Kidney tubule cell (primary cell): ENCODE measurements around the gene PPHLN1.

Experiments used
- DNase-seq: peaks from one replicate; pipeline ENCODE4 v3.0.0-alpha.2; 2018; ENCODE audit warnings: low spot score

Gene PPHLN1, protein sequence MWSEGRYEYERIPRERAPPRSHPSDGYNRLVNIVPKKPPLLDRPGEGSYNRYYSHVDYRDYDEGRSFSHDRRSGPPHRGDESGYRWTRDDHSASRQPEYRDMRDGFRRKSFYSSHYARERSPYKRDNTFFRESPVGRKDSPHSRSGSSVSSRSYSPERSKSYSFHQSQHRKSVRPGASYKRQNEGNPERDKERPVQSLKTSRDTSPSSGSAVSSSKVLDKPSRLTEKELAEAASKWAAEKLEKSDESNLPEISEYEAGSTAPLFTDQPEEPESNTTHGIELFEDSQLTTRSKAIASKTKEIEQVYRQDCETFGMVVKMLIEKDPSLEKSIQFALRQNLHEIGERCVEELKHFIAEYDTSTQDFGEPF

DNA sequence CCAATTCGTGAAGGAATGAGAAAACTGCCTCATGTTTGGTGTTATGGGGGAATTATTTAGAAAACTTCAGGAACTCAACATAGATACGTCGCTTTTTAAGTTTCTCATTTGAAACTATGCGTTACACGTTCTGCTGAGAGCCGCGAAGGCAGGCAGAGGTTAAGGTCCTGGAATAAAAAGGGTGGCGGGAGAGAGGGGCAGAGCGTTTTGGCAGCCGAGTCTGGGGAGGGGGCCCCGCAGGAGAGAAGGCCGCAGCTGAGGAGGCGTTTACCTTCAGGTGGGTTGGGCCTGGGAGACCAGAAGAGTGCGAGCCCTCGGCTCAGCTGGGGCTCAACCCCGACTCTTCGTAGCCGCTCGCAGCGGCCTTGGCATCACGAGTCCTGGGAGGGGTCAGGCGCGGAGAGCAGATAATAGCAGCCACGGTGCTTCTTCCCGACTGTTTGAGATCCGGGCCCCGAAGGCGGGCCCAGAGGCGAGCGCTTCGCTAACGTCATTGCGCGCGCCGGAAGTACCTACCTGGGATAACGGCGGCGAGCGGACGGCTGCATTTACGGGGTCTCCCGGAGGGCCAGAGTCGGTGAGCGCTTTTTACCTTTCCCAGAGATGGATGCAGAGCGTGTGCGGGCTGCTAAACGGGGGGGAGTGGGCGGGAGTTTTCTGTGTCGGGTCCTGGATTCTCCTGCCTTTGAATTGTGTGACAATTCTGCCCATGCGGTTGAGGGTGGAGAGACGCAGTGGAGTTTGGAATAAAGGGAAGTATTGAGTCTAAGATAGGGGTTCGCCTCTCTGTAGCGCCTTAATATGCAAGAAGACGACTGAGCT is at the start of gene PPHLN1, which contains the start of gene ZCRB1:
PPHLN1 (plus strand) TSS at position 515 of the 822 bp plus-strand sequence. CDS start 9,736 bp downstream, outside the sequence.
ZCRB1 (minus strand) TSS at position 442 of the 822 bp plus-strand sequence. CDS start 1,992 bp downstream, outside the sequence.
- peak; percentile 84 for DNase-seq

GRCh38 chr12:42277396-42278127 is 48.4 kb upstream of the PPHLN1 start:
- no peak for DNase-seq

DNA sequence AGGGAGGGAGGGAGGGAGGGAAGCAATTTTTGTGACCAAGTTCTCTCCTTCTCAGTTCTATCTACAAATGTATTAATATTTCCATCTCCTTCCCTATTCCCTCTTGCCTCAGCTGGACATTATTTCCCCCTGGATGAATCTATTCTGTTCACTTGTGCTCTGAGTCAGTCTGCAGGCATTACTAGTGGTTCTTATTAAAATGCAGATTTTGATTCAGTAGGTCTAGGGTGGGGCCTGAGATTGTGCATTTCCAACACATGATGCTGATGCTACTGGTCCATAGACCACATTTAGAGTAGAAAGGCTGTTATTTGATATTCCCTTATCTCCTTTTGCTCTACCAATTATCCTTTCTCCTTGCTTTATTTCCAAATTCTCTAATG is 47.8 kb upstream of the PPHLN1 start:
- no peak for DNase-seq

DNA sequence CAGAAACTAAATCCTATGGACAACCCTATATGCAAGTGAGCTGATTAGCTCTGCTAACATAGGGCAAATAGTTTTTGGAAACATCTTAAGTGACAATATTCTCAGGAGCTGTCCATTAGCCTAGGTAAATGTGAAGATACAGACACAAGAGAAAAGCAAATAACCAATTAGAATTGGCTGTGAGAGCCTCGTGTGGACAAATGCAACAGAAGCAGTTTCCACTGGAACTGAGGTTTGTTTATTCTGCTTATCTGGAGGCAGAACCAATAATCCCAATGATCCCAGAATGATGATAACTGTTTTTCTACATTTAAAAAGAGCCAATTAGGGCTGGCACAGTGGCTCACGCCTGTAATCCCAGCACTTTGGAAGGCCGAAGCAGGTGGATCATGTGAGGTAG is 44.7 kb upstream of the PPHLN1 start:
- DNase-seq, result no peak

DNA sequence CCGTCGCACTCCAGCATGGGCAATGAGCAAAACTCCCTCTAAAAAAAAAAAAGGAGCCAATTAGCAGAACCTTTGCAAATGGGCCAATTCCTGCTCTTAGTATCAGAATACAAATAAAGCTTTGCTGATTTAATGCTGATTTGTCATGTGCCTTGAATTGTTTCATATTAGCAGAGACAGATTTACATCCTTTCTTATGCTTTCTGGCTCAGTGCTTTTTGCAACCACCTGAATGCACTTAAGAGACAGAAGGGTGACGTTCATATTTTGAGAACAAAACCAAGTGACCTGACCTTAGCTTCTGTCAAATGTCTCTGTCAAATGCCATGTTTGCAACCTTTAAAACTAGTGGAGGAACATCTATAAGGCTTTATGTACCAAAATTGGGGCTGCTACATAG is 44.1 kb upstream of the PPHLN1 start:
- no peak for DNase-seq

DNA sequence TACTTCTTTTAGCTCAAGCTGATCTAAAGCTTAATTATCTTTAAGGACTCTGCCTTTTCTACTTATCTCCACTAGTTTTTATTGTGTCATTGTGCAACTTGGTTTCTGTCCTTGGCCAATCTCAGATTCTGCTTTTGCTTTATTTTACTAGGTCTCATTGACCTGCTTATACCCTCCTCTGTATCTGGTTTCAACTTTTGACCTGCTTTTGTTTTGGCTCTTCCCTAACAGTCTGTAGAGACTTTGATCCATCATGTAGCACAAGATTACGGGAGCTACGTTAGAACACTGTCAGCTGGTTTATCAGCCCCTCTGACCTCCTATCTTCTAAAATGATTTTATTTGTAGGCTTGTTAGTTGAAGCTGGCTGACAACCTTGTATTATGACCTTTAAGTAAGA is 43.7 kb upstream of the PPHLN1 start:
- no peak for DNase-seq

DNA sequence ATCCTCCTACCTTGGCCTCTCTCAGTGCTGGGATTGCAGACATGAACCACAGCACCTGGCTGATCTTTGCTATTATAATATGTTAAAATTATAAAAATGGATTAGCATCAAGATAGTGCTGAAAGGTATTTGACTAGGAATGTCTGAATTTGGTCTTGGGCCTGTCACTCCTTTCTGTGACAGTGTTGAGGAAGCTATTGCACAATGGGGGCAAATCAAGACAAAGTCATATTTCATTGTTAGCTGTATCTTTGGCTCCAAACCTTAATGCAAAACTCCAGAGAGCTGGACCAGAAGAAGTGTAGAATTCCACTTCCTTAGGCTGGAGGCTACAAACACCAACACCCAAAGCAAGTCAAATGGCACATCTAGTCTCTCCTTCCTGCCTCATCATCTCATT is 42.2 kb upstream of the PPHLN1 start:
- DNase-seq, result no peak

- DNase-seq, result no peak
These were observed 41.8 kb upstream of the PPHLN1 start for GRCh38 chr12:42284157-42284556.

DNA sequence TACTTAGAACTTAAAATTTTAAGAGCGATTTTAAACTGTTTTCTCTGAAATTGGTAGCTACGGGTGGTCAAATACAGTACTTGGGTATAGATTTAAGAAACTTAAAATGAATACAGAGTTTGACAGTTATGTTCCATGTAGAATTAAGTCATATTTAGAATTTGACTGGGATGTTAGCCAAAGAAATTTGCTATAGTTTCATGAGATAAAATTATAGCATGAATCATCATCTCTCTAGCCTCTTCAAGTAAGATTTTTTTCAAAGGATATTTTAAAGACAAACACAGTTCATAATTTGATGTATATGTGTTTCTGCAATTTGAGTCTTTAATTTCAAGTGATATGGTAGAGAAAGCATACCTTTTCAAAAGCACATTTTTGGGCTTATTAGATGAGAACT is 41.1 kb upstream of the PPHLN1 start:
- DNase-seq, result no peak

DNA sequence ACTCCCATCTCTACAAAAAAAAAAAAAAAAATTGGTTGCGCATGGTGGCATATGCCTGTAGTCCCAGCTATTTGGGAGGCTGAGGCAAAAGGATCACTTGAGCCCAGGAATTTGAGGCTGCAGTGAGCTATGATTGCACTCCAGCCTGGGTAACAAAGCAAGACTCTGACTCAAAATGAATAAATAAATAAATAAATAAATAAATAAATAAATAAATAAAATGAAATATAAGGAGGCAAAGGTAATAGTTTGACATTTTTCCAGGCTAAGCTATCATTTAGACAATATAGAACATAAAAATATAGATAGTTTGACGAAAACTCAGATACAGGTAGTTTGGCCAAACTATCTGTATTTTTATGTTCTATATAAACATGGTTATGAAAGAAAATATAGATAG is 40.5 kb upstream of the PPHLN1 start:
- no peak for DNase-seq

DNA sequence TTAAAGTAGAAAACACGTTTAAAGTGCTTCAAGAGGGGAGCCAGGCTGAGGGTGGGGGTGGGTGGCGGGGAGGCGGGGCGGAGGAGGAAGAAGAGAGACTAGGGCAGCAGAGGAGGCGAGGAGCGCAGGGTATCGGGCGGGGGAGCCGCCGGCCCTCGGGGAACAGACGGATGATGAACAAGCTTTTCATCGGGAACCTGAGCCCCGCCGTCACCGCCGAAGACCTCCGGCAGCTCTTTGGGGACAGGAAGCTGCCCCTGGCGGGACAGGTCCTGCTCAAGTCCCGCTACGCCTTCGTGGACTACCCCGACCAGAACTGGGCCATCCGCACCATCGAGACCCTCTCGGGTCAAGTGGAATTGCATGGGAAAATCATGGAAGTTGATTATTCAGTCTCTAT is 39.2 kb upstream of the PPHLN1 start:
- no peak for DNase-seq

GRCh38 chr12:42288544-42288943 is 37.4 kb upstream of the PPHLN1 start:
- DNase-seq, result no peak

DNA sequence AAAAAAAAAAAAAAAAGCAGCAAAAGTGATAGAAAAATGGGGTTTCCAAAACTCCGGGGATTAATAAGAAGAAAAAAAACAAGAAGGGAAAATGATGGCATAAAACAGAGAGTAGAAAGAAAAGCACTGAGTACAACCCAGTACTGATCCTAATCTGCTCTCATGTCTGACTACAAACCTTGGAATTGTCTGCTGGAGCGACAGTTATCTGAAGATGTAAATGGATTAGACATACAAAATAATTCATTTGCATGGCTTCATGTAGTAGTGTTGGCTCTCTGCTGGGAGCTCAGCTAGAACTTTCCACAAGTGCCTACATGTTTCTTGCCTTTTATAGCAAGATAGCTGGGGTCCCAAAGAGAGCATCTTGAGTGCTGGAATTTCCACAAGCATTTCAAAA is 34.3 kb upstream of the PPHLN1 start:
- no peak for DNase-seq

DNA sequence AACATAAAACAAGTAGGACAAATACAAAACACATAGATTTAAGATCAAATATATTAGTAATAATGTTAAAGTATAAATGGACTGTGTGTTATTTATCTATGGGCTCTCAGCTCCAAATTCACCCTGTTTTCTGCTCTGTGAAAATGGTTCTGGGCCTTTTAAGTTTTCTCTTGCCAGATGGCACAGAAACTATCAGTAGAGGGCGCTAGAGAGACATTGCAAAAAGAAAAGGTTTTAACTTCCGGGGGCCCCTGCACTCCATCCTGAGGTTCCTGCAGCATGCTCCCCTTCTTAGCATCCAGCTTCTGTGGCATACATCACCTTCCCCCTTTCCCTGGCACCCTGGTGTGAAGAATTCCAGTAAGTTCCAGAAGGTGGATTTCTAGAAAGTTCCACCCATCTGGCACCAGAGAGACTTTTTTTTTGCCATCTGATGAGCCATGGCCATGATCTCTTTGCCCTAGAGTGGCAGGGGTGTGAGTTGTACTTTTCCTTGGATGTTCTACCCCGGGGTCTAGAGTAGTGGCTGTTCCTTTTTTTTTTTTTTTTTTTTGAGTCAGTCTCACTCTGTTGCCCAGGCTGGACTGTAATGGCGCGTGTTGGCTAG is 29.4 kb upstream of the PPHLN1 start:
- DNase-seq, result peak; percentile 32

DNA sequence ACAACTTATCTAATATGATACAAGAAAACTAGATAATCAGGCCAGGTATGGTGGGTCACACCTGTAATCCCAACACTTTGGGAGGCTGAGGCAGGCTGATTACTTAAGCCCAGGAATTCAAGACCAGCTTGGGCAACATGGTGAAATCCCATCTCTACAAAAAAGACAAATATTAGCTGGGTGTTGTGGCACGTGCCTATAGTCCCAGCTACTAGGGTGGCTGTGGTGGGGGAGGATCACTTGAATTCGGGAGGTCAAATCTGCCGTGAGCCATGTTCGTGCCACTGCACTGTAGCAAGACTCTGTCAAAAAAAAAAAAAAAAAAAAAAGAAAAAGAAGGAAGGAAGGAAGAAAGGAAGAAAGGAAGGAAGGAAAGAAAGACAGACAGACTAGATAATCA is 27.1 kb upstream of the PPHLN1 start:
- DNase-seq, result no peak

GRCh38 chr12:42299392-42300308 is 26.3 kb upstream of the PPHLN1 start:
- DNase-seq, result peak; percentile 74

GRCh38 chr12:42306297-42306696 is 19.7 kb upstream of the PPHLN1 start:
- DNase-seq, result no peak

DNA sequence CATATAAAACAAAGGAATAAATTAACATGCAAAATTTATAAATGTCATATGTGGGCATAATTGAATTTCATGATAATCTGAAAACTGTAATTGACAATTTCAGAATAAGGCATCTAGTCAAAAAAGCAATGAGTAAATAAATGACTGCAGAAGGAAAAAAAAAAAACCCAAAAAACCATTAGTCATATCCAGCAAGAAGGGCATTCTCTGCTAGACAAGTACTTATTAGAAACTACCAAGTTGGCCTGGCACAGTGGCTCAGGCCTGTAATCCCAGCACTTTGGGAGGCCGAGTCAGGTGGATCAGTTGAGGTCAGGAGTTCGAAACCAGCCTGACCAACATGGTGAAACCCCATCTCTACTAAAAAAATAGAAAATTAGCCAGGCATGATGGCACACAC is 17.6 kb upstream of the PPHLN1 start:
- DNase-seq, result no peak

DNA sequence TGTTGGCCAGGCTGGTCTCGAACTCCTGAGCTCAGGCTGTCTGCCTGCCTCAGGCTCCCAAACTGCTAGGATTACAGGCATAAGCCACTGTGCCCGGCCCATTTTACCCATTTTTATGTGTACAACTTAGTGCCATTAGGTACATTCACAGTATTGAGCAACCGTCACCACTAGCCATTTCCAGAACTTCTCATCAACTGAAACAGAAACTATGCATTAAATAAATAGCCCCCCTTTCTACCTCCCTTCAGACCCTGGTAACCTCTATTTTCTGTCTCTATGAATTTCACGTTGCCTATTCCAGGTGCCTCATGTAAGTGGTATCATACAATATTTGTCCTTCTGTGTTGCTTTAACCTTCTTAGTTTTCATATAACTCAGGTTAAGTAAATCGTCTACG is 16.0 kb upstream of the PPHLN1 start:
- DNase-seq, result no peak

- DNase-seq, result no peak
These were observed 10.9 kb upstream of the PPHLN1 start for GRCh38 chr12:42315108-42315507.

- no peak for DNase-seq
These were observed 5.2 kb upstream of the PPHLN1 start for GRCh38 chr12:42320796-42321195.
